Stomach (tissue), 19 donors: Measurements from ENCODE around the gene PHTF2. TPM values are rescaled to one million over a fixed set of nuclear protein-coding genes. Genes with fewer than 3 reads are reported as not detected.
A peak's percentile ranks its signal among the peaks of the same experiment; 100 is the strongest.

ENCODE experiments used
- DNase-seq, 2 donors: peaks; one replicate each; pipeline versions ENCODE4 v3.0.0 to v3.0.0-alpha.2; 2013 to 2019
- H3K27ac ChIP-seq, 5 donors: fragments of 200-600 bp in 4 of 5; sonication (generic) in 4 of 5; one replicate each; pipeline ENCODE4 v1.5.1; 2013 to 2019; ENCODE audit warnings: mild to moderate bottlenecking in 1 of 5, moderate library complexity in 1 of 5
- H3K27me3 ChIP-seq, 3 donors: fragments of 200-600 bp; sonication (generic); one replicate each; pipeline ENCODE4 v1.5.1; 2017 to 2019; ENCODE audit warnings: mixed run types in 1 of 3
- H3K36me3 ChIP-seq, 4 donors: fragments of 200-600 bp; sonication (generic); 1 replicate in 3 of 4; 2 replicates in 1 of 4; pipeline ENCODE4 v1.5.1; 2016 to 2019
- H3K4me1 ChIP-seq, 4 donors: fragments of 200-600 bp; sonication (generic); one replicate each; pipeline ENCODE4 v1.5.1; 2016 to 2019
- H3K4me3 ChIP-seq, 4 donors: fragments of 200-600 bp; sonication (generic) in 3 of 4; one replicate each; pipeline ENCODE4 v1.5.1; 2016 to 2019; ENCODE audit warnings: mild to moderate bottlenecking in 1 of 4
- H3K9me3 ChIP-seq, 4 donors: fragments of 200-600 bp; sonication (generic); one replicate each; pipeline ENCODE4 v1.5.1; 2016 to 2019
- EP300 ChIP-seq: sonication (generic); formaldehyde crosslinking; IDR thresholded peaks from one replicate; pipeline ENCODE4 v1.6.1; 2017; ENCODE audit warnings: antibody characterized with exemption
- POLR2A ChIP-seq, 4 donors: fragments of 450-650 bp; IDR thresholded peaks; one replicate each; pipeline ENCODE4 v1.6.1; 2016; ENCODE audit warnings: antibody characterized with exemption in 4 of 4, control low read depth in 2 of 4, mild to moderate bottlenecking in 1 of 4, moderate library complexity in 1 of 4
- POLR2AphosphoS5 ChIP-seq, 3 donors: sonication (generic); formaldehyde crosslinking; IDR thresholded peaks; one replicate each; pipeline ENCODE4 v1.6.1; 2016; ENCODE audit warnings: antibody characterized with exemption in 3 of 3
- WGBS, 5 donors: extraction: QIAGEN DNeasy Blood & Tissue Kit in 3 of 5; methylation state at CpG; one replicate each; pipeline versions ENCODE4 v1.1.5 to v1.1.7; 2013 to 2018; 5-methylcytosine and 5-hydroxymethylcytosine counted together
- intact Hi-C: fragments of 100-400 bp; cut with DNase I; formaldehyde crosslinking; loops from one replicate; pipeline ENCODE4 v1.15.1; 2023; ENCODE audit warnings: low total_unique reads
- long read RNA-seq, 10 donors: transcript quantifications; one replicate each; lab custom pipeline, GENCODE V29; 2026
- polyA plus RNA-seq, 3 donors: library from polyadenylated mRNA; stranded (reverse); fragments of 200-250 nt; gene quantifications; one replicate each; pipeline ENCODE4 v1.2.3, GENCODE V29; 2013
- total RNA-seq, 5 donors: library from RNA; depleted of rRNA; stranded (reverse); fragments of >200 nt; gene quantifications; one replicate each; pipeline versions ENCODE4 v1.1.0 to v1.2.3, GENCODE V29; 2014 to 2016
- TF ChIP-seq, protein P1 (sequence below), 7 experiments: fragments of 450-650 bp in 4 of 7; fragments of 200-600 bp in 3 of 7; sonication (generic) in 3 of 7; IDR thresholded peaks; one replicate each; pipeline ENCODE4 v1.5.1; 2016 to 2019; ENCODE audit warnings: antibody characterized with exemption in 7 of 7, control low read depth in 2 of 7, mild to moderate bottlenecking in 1 of 7
- donor health status: healthy with polysubstance abuse.
- donor health status: Bipolar disorder and iron deficiency.
- donor health status: healthy.

Gene PHTF2
- total RNA-seq (10 to 100 TPM in 4 of 5 donors, 1 to 10 TPM in 1; 4.6 to 42.9 (median 26.8) TPM), polyA plus RNA-seq (1 to 10 TPM; 2.0 to 4.5 (median 2.0) TPM)
- long read RNA-seq, donor 1, partial matches to known transcripts: 0 of 1 reads
- long read RNA-seq, donor 1, other reads (novel, unspliced or antisense): 0 of 1 reads
- long read RNA-seq, donor 2, partial matches to known transcripts: 0 of 1 reads
- long read RNA-seq, donor 2, other reads (novel, unspliced or antisense): 0 of 1 reads
- long read RNA-seq, donor 3: 0 reads
- long read RNA-seq, donor 4: 0 reads
- long read RNA-seq, donor 5: 0 reads
- long read RNA-seq, donor 6, full-length matches to known transcripts: 3 of 3 reads
- long read RNA-seq, donor 6, partial matches to known transcripts: 0 of 3 reads
- long read RNA-seq, donor 6, other reads (novel, unspliced or antisense): 0 of 3 reads
- long read RNA-seq, donor 7, full-length matches to known transcripts: 2 of 2 reads
- long read RNA-seq, donor 7, partial matches to known transcripts: 0 of 2 reads
- long read RNA-seq, donor 7, other reads (novel, unspliced or antisense): 0 of 2 reads
- long read RNA-seq, donor 8, full-length matches to known transcripts: 2 of 2 reads
- long read RNA-seq, donor 8, partial matches to known transcripts: 0 of 2 reads
- long read RNA-seq, donor 8, other reads (novel, unspliced or antisense): 0 of 2 reads
- long read RNA-seq, donor 9, partial matches to known transcripts: 0 of 1 reads
- long read RNA-seq, donor 9, other reads (novel, unspliced or antisense): 0 of 1 reads
- long read RNA-seq, donor 10: 0 reads

DNA sequence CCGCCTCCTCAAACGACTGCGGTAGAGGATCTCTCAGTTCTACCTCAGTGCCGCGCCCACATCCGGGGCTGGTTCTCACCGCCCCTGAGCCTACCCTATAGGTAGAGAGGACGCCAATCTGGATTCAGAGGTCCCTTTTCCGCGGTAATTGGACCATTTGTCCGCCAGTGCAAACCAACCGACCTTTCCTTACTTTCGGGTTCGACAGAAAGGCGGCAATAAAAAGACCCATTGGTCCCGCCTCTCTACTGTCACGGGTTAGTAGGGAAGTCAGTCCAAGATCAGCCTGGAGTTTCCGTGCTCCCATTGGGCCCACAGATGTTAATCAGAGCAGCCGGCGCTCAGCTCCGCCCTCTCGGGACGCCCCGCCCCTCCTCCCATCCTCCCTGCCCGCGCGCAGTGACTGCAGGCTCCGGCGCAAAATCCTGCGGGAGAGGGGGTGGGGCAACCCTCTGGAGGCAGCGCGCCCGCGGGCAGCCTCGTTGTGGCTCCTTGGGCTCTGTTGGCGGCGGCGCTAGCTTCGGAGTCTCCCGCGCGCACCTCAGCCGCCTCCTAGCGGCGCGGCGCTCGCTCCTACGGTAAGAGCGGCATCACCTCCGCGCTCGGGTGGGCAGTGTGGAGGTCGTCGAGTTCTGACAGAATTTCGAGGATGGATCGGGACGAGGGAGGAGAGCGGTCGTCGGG lies at the start of gene PHTF2, which contains the start of gene TMEM60:
TSS of gene PHTF2 (plus strand) at position 380 of the 684 bp plus-strand sequence.
TSS of gene TMEM60 (minus strand) at position 41 of the 684 bp plus-strand sequence. CDS start 4,061 bp downstream, outside the sequence.
- TF ChIP-seq, protein P1, sequence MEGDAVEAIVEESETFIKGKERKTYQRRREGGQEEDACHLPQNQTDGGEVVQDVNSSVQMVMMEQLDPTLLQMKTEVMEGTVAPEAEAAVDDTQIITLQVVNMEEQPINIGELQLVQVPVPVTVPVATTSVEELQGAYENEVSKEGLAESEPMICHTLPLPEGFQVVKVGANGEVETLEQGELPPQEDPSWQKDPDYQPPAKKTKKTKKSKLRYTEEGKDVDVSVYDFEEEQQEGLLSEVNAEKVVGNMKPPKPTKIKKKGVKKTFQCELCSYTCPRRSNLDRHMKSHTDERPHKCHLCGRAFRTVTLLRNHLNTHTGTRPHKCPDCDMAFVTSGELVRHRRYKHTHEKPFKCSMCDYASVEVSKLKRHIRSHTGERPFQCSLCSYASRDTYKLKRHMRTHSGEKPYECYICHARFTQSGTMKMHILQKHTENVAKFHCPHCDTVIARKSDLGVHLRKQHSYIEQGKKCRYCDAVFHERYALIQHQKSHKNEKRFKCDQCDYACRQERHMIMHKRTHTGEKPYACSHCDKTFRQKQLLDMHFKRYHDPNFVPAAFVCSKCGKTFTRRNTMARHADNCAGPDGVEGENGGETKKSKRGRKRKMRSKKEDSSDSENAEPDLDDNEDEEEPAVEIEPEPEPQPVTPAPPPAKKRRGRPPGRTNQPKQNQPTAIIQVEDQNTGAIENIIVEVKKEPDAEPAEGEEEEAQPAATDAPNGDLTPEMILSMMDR (IDR thresholded peaks at IDR 0.05): peak in 4 of 7 experiments; percentile 35 to 58 (median 45)
- TF ChIP-seq POLR2AphosphoS5 (IDR thresholded peaks at IDR 0.05) (peak; percentile 82 to 93 (median 91)), POLR2A (IDR thresholded peaks at IDR 0.05) (peak in 1 of 4 donors; percentile 80), EP300 (no peak)
- intact Hi-C loops: no loop called here
- H3K4me1 ChIP-seq: peaks cover 13 to 54% (median 35%) of the 10 kb centered on the region in 4 donors
- peak within 1 kb of the TSS; percentile 89 to 94 (median 92) for H3K27ac ChIP-seq
- H3K27me3 ChIP-seq: no peaks in the 10 kb centered on the region
- WGBS, 5 donors: 0 to 2% (median 0%) methylated on average over 24 to 61 of the region's 61 CpGs
- H3K36me3 ChIP-seq: peaks cover 2 to 8% (median 8%) of the 10 kb centered on the region in 4 donors
- H3K4me3 ChIP-seq: peak within 1 kb of the TSS; percentile 86 to 96 (median 89)
- no peaks in the 10 kb centered on the region for H3K9me3 ChIP-seq
- DNase-seq: peak; percentile 99 to 100

DNA sequence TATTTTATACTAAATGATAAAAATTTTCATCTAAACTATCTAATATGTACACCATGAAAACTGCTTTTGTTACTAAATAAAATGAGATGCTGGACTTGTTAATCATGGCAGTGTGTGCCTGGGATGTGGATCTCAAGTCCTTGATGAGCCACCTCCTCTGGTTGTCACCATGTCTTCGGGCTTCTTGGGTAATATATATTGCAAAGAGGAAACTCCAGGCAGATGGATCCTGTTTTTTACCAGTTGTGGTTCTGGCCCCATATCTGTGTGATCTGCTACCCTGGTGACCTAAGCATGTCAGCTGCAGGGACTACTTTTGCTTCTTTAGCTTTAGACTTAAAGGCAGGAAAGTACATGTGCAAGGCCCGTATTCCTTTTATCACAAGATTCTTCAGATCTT lies 46.6 kb upstream of the PHTF2 start:
- Histone ChIP-seq H3K4me3 (no peak overlapping the region), H3K27ac (no peak overlapping the region), H3K36me3 (peaks cover 0 to 25% (median 20%) of the 10 kb centered on the region in 4 donors), H3K4me1 (peaks cover 7 to 64% (median 38%) of the 10 kb centered on the region in 4 donors), H3K27me3 (no peaks in the 10 kb centered on the region), H3K9me3 (no peaks in the 10 kb centered on the region)
- intact Hi-C loops: loop anchor here (10.0 kb wide), 1 partner anchor 97 kb away; no protein-coding TSS in a partner anchor
- DNase-seq: peak in 1 of 2 donors; percentile 25
- WGBS, 5 donors: 48 to 76% (median 66%) methylated on average over 2 of the region's 2 CpGs
- TF ChIP-seq EP300: no peak
- TF ChIP-seq POLR2AphosphoS5 (IDR thresholded peaks at IDR 0.05): no peak
- no peak for TF ChIP-seq POLR2A (IDR thresholded peaks at IDR 0.05)
- TF ChIP-seq, protein P1 (IDR thresholded peaks at IDR 0.05): no peak

DNA sequence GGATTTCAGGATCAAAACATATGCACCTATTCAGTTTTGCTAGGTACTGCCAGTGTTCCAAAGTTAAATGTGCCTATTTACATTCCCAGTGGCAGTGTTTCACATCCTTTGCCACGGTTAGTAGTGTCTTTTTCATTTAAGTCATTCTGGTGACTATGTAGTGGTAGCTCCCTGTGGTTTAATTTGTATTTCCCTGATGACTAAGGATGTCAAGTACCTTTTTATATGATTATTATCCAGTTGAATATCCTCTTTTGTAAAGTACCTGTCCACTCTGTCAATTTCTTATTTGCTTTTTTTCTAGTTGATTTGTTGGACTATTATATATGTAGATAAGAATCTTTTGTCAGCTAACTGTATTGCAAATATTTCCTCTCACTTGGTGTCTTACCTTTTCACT lies 45.4 kb upstream of the PHTF2 start:
- TF ChIP-seq POLR2A (IDR thresholded peaks at IDR 0.05): no peak
- TF ChIP-seq, protein P1 (IDR thresholded peaks at IDR 0.05): no peak
- no peak for TF ChIP-seq POLR2AphosphoS5 (IDR thresholded peaks at IDR 0.05)
- no peak for TF ChIP-seq EP300
- no peaks in the 10 kb centered on the region for H3K27me3 ChIP-seq
- H3K27ac ChIP-seq: no peak overlapping the region
- no peak overlapping the region for H3K4me3 ChIP-seq
- peaks cover 0 to 62% (median 33%) of the 10 kb centered on the region in 4 donors for H3K4me1 ChIP-seq
- peaks cover 0 to 25% (median 20%) of the 10 kb centered on the region in 4 donors for H3K36me3 ChIP-seq
- H3K9me3 ChIP-seq: no peaks in the 10 kb centered on the region
- no peak for DNase-seq
- intact Hi-C loops: loop anchor here (10.0 kb wide), 1 partner anchor 98 kb away; no protein-coding TSS in a partner anchor
- WGBS, 5 donors: 32 to 59% (median 49%) methylated on average over 1 of the region's 1 CpG
